HAP-1 (cell line): ENCODE measurements around the gene CDCA4.

Experiments
- DNase-seq, 2 experiments: peaks; one replicate each; pipeline ENCODE4 v3.0.0-alpha.2; 2016 to 2020; ENCODE audit warnings: low spot score in 2 of 2
- H3K27me3 ChIP-seq: fragments of 250-450 bp; sonication (Bioruptor Pico); 2 replicates; pipeline ENCODE4 v1.5.1; 2020; ENCODE audit warnings: low read depth, mild to moderate bottlenecking, moderate library complexity
- H3K36me3 ChIP-seq: fragments of 250-450 bp; sonication (Bioruptor Pico); replicated peaks from 2 replicates; pipeline ENCODE4 v1.5.1; 2020; ENCODE audit warnings: mild to moderate bottlenecking
- H3K4me1 ChIP-seq: fragments of 250-450 bp; sonication (Bioruptor Pico); 2 replicates; pipeline ENCODE4 v1.5.1; 2020; ENCODE audit warnings: mild to moderate bottlenecking
- H3K4me3 ChIP-seq: fragments of 250-450 bp; sonication (Bioruptor Pico); 2 replicates; pipeline ENCODE4 v1.5.1; 2020; ENCODE audit warnings: mild to moderate bottlenecking, moderate library complexity
- H3K9me3 ChIP-seq: fragments of 250-450 bp; sonication (Bioruptor Pico); 2 replicates; pipeline ENCODE4 v1.5.1; 2020; ENCODE audit warnings: mild to moderate bottlenecking, moderate library complexity
- in situ Hi-C: fragments of 300-500 bp; cut with MboI; formaldehyde crosslinking; loops from 3 replicates; pipeline ENCODE4 v1.14.3; 2020; ENCODE audit warnings: low sequenced_read_pairs, inconsistent platforms, mixed read lengths

The CDCA4 gene

GRCh38 chr14:104991896-104992230 lies 29.0 kb downstream of the CDCA4 start:
- H3K4me3 ChIP-seq: no peak overlapping the region
- in situ Hi-C loops: no loop called here
- no peaks in the 10 kb centered on the region for H3K27me3 ChIP-seq
- no peaks in the 10 kb centered on the region for H3K9me3 ChIP-seq
- H3K36me3 ChIP-seq: no peaks in the 10 kb centered on the region
- DNase-seq: no peak
- H3K4me1 ChIP-seq: no peaks in the 10 kb centered on the region

DNA sequence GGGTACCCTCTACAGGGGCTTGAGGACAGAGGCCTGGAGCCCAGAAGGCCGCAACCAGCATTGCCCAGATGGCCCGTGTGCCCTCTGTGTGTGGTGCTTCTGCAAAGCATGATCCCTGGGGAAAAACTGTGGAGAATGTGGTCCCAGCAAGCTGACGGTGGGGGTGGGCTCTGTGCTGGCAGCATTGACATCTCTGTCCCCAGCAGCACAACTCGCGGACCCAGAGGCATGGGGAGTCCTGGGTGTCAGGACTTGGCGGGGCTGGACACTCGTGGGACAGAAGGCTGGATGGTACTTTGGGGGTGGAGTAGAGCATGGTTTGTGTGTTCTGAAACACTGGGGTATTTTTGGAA lies 31.0 kb downstream of the CDCA4 start:
- no peaks in the 10 kb centered on the region for H3K4me1 ChIP-seq
- no peaks in the 10 kb centered on the region for H3K27me3 ChIP-seq
- H3K36me3 ChIP-seq: no peaks in the 10 kb centered on the region
- H3K9me3 ChIP-seq: no peaks in the 10 kb centered on the region
- in situ Hi-C loops: no loop called here
- no peak overlapping the region for H3K4me3 ChIP-seq
- no peak for DNase-seq

- Histone ChIP-seq H3K9me3 (no peaks in the 10 kb centered on the region), H3K4me3 (no peak overlapping the region), H3K4me1 (no peaks in the 10 kb centered on the region), H3K27me3 (no peaks in the 10 kb centered on the region), H3K36me3 (no peaks in the 10 kb centered on the region)
- in situ Hi-C loops: no loop called here
- DNase-seq: no peak
Observed at GRCh38 chr14:104989236-104989950, 31.5 kb downstream of the CDCA4 start.

DNA sequence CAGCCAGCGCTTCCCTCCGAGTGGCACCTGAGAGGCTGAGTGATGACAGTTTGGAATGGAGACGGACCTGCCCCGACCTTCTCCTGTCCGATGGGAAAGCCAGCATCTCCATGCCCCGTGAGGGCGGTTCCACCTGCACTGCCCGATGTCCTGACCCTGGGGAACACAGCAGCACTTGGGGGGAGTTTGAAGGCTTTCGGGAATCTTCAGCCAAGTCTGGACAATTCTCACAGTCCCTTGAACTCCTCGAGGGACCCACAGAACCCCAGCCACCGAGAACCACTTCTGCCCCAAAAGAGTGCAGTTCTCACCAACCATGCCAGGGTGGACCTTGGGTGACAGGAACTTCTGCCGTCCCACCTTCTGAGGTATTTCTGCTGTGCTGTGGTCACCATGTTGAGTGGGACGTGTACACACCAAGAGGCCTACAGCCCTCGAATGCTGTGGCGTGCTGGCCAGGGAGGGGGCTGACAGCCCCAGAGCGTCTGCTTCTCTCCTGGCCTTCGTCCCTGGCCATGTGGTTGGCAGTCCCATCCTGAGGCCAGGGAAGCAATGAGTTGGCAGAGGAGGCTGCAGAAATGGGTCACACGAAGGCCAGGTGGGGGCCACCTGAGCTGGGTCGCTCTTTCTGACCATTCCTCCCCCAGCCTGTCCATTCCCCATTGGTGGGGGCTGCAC lies 34.3 kb downstream of the CDCA4 start:
- peak in 1 of 2 experiments; percentile 6 for DNase-seq
- H3K9me3 ChIP-seq: no peaks in the 10 kb centered on the region
- peak overlapping the region; percentile 60 for H3K4me3 ChIP-seq
- H3K36me3 ChIP-seq: no peaks in the 10 kb centered on the region
- in situ Hi-C loops: no loop called here
- H3K27me3 ChIP-seq: no peaks in the 10 kb centered on the region
- H3K4me1 ChIP-seq: no peaks in the 10 kb centered on the region

- H3K9me3 ChIP-seq: no peaks in the 10 kb centered on the region
- H3K36me3 ChIP-seq: no peaks in the 10 kb centered on the region
- H3K4me3 ChIP-seq: peak within 1 kb of the TSS; percentile 60
- no peaks in the 10 kb centered on the region for H3K27me3 ChIP-seq
- in situ Hi-C loops: no loop called here
- H3K4me1 ChIP-seq: no peaks in the 10 kb centered on the region
- peak; percentile 89 to 90 for DNase-seq
Observed at GRCh38 chr14:104985675-104986486, 35.0 kb downstream of the CDCA4 start, which contains the start of gene CLBA1. Gene CLBA1, plus strand, starts transcription at chr14:104985788. Its CDS starts 644 bp downstream, at chr14:104986432.

DNA sequence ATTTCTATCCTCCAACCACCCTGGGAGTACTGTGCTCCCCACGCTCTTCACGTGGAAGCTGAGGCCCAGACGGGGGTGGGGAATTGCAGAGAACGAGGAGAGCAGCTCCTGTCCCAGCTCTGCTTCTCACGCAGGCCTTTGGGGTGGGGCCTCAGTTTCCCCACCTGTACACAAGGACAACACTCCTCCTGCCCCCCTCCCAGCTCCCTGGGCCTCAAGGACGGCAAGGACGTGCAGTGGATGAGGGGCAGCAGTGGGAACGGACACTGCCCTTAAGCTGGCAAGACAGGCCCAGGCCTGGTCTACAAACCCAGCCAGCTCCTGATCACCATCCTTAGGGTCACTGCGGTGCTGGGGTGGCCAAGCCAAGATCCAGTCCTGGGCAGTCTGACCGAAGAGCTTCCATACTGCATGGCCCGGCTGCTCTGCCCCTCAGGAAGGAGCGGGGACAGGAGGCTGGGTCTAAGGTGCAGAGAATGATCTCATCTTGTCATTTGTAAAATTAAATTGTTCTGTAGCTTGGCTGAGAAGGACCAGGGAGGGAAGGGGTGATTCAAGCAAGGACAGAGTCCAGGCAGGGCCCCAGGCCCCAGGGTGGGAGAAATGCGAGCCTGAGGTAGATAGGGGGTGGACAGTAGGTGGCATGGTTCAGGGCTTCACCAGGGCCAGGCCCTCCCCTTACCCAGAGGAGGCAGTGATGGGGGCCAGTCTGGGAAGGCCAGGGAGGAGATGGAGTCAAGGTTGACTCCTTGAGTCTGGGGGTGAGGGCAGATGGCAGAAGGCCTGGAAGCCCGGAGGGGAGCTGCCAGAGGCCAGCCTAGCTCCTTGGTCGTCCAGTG lies 36.6 kb downstream of the CDCA4 start:
- no peak overlapping the region for H3K4me3 ChIP-seq
- no peaks in the 10 kb centered on the region for H3K4me1 ChIP-seq
- H3K9me3 ChIP-seq: no peaks in the 10 kb centered on the region
- in situ Hi-C loops: no loop called here
- no peaks in the 10 kb centered on the region for H3K36me3 ChIP-seq
- no peaks in the 10 kb centered on the region for H3K27me3 ChIP-seq
- DNase-seq: no peak

DNA sequence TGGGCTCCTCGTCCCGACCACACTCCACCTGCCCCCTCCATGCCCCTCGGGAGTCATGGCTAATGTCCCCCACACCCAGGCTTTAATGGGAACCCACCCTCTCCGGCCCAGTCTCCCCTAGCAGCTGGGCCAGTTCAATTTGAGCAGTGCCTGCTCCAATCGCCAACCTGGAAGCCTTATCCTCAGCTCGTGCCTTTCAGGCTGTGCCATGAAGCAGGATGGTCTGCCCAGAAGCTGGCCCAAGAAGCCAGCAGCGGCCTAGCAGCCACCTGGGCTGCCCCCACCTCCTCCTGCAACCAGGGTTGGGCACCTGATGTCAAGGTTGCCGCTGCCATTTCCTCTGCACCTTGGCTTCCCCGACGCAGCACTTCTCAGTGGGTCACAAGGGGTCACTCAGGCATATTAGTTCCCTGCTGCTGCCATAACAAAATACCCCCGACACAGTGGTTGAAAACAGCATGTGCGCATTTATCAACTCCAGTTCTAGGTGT lies 37.6 kb downstream of the CDCA4 start:
- in situ Hi-C loops: no loop called here
- Histone ChIP-seq H3K4me1 (0 out of 2 replicates have a peak, but pooled peaks cover 2% of the 10 kb centered on the region), H3K9me3 (no peaks in the 10 kb centered on the region), H3K36me3 (no peaks in the 10 kb centered on the region), H3K27me3 (no peaks in the 10 kb centered on the region), H3K4me3 (no peak overlapping the region)
- DNase-seq: no peak

DNA sequence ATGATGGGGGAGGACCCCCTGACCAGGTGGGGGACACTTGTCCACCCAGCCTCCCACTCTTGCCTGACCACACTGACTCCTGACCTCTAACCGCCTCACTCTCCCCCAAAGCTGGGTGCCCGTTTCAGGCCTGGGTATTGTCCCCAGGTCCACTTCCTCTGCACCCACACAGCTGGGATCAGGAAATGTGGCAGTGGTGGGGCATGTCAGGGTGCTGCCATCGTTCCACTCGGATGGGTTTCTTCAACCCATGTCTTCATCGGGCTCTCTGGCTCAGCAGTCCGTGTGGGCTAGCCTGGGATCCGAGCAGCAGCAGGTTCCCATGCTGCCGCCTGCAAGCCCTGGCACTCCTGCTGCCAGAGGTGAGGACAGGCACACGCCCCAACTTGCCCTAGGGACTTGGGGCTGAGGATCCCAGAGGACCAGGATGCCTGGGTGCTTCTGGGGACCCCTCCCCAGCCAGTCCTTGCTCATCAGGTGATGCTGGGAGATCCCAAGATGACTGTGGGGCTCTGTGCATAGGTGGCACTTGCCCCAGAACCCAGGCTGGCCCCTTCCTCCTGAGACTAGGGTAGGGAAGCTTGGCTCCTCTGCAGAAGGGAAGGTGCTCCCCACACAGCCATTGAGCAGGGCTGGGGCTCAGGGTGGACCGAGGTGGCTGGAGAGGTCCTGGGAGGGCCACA lies 38.2 kb downstream of the CDCA4 start:
- in situ Hi-C loops: no loop called here
- no peaks in the 10 kb centered on the region for H3K27me3 ChIP-seq
- H3K4me3 ChIP-seq: no peak overlapping the region
- H3K4me1 ChIP-seq: 0 out of 2 replicates have a peak, but pooled peaks cover 2% of the 10 kb centered on the region
- no peaks in the 10 kb centered on the region for H3K36me3 ChIP-seq
- H3K9me3 ChIP-seq: no peaks in the 10 kb centered on the region
- no peak for DNase-seq

- peaks cover 2% of the 10 kb centered on the region; the same call in 1 of the 2 replicates for H3K4me1 ChIP-seq
- in situ Hi-C loops: no loop called here
- H3K36me3 ChIP-seq: no peaks in the 10 kb centered on the region
- no peak overlapping the region for H3K4me3 ChIP-seq
- H3K9me3 ChIP-seq: no peaks in the 10 kb centered on the region
- H3K27me3 ChIP-seq: no peaks in the 10 kb centered on the region
- DNase-seq: no peak
Observed at GRCh38 chr14:104981699-104982541, 39.0 kb downstream of the CDCA4 start.

DNA sequence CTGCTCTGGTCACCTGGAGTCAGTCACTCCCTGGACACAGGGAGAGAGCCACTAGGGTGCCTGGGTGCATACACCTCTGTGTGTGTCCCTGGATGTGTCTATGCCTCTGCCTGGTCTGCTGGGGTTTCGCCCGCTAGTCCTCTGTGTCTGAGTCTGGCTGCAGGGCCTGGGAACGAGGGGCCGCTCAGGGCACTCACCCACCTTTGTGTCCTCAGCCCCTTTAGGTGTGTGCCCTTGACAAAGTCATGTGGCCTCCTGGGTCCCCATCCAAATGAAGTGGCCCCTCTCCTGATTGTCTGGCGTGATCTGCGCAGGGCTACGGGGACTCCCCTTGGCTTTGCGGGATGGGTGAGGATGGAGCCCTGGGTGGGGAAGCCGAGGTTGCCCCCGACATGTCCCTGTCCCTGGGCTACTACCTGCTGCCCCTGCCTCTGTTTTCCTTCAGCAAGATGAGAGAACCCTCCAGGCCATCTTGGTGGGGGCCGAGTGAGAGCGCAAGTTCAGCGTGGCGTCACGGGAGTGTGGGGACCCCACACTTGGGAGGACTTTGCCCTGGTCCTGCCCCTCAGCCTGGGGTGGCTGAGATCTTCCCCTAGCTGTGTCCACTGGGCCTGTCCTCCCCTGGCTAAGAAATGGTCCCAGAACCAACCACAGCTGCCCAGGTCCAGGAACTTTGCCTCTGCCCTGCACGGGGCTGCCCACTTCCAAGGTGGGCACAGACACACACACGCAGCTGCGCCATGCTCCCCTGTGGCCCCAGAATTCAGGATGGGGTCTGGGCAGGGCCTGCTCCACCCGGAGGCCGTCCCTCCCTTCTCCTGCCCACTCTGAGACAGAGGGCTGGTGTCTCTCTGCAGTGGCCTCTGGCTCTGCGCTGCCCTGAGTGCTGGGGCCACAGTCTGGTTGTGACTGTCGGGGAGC lies 40.0 kb downstream of the CDCA4 start:
- Histone ChIP-seq H3K4me1 (peaks cover 2% of the 10 kb centered on the region), H3K36me3 (no peaks in the 10 kb centered on the region), H3K4me3 (no peak overlapping the region), H3K27me3 (no peaks in the 10 kb centered on the region), H3K9me3 (no peaks in the 10 kb centered on the region)
- no peak for DNase-seq
- in situ Hi-C loops: no loop called here

DNA sequence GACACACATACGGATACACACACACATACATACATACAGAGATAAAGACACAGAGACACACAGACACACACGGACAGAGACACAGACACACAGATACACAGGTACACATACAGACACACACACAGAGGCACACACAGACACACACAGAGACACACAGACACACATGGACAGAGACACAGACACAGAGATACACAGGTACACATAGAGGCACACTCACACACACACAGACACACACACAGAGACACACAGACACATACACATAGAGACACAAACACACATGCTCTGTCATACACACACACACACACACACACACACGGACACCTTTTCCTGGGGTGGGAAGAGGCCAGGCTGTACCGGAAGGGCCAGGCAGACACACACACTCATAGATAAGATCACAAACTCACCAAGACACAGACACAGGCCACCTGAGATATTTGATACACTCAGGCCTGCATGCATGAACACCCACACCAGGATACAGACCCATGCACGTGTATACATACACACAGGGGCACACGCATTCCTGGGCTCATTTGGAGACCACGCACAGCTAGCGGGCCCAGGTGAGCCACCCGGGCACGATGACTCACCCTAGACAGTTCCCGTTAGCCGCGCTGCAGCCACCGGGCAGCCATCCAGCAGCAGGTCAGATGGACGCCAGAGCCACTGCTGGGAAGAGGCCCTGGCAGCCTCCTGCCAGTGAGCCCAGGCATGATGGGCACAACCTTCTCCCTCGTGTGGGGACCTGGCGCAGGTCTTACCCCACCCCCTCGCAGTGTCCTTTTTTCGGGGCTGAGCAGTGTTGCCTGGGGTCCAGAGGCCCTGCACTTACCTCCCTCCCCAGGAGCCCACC lies 40.9 kb downstream of the CDCA4 start:
- no peaks in the 10 kb centered on the region for H3K36me3 ChIP-seq
- DNase-seq: peak in 1 of 2 experiments; percentile 8
- H3K27me3 ChIP-seq: no peaks in the 10 kb centered on the region
- no peaks in the 10 kb centered on the region for H3K9me3 ChIP-seq
- no peak overlapping the region for H3K4me3 ChIP-seq
- in situ Hi-C loops: no loop called here
- peaks cover 2% of the 10 kb centered on the region for H3K4me1 ChIP-seq
